ENCODE results near the gene UCP2.

The UCP2 gene

DNA sequence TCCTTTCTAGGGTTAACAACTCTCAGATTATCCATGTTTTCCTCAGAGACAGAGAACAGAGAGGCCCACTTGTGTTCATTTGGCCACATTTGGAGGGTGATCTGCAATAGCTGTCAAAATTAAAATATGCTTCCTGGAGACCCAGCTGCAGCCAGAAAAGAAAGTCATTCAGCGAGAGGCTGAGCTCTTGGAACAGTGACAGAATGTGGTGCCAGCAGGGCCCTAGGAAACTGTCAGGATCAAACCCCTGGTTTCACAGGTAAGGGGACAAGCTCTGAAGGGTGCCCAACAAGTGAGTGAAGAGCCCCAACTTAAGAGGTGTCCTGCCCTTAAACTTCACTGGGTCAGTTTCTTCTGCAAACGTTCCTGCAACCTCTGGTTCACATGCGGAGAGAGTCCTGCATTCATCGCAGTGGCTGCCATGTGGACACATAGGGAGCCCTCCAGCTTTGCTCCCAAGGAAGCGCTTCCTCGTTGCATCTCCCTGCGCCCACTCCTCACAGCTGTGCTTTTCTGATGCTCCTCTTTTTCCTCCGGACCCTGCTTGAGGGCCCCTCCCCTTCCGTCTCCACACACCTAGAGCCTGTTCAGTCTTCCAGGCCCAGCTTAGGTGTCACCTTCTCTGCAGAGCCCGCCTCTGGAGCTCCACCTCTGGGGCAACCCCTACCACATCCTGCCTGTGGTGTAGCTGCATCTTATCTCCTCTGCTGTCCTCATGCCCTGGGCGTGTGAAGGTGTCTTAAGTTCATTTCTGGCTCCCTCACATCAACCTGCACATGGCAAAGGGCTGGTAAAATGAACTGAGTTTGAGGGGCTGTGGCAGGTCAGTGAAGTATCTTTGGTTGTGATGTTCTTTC is 22.3 kb upstream of the UCP2 start:
- TF ChIP-seq CTCF (IDR thresholded peaks at IDR 0.05; ENCODE audit: borderline replicate concordance, insufficient read depth, low read depth, low read length): no peak
- H3K4me3 ChIP-seq (ENCODE audit: low read depth, low read length): no peak overlapping the region

GRCh38 chr11:74004046-74004695 is 21.5 kb upstream of the UCP2 start:
- TF ChIP-seq CTCF (IDR thresholded peaks at IDR 0.05; ENCODE audit: borderline replicate concordance, insufficient read depth, low read depth, low read length): no peak
- no peak overlapping the region for H3K4me3 ChIP-seq (ENCODE audit: low read depth, low read length)

- no peak overlapping the region for H3K4me3 ChIP-seq (ENCODE audit: low read depth, low read length)
- no peak for TF ChIP-seq CTCF (IDR thresholded peaks at IDR 0.05; ENCODE audit: borderline replicate concordance, insufficient read depth, low read depth, low read length)
These were observed 20.2 kb upstream of the UCP2 start for GRCh38 chr11:74002832-74003231.

- no peak overlapping the region for H3K4me3 ChIP-seq (ENCODE audit: low read depth, low read length)
- no peak for TF ChIP-seq CTCF (IDR thresholded peaks at IDR 0.05; ENCODE audit: borderline replicate concordance, insufficient read depth, low read depth, low read length)
These were observed 19.2 kb upstream of the UCP2 start for GRCh38 chr11:74001822-74002286.

DNA sequence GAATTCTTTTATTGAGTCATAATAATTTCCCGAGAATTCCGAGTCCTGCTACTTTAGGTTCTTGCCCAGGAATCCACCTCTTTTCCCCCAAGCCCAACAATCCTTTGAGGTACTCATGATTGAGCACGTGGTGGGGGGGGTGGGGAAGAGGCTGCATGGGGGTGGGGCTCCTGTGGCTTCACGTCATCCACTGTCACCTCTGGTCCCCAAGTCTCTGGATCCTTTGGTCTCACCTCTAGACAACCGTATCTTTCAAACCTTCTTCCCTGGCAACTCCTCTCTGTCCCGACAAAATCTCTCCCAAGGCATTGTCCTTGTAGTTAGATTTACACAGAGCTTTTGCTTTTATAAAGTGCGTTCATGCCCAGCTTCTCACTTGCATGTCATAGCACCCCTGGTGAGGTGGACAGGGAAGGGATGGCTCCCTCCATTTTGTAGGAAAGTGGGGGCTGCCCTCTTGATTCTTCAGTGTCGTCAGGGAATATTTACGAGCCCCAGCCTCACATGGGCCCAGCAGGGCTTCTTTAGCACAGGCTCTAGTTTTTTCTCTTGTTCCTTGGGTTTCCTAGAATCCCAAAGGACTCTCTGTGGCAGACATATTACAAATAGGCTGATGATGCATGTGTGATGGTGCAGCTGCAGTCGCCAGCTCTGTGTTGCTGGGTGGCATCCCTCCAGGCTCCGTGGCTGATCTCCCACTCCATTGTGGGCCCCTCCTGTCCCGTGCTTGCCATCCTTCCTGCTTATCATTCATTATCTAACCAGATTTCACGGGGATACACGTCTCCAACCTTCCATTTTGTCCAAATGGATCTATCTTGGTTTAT is 17.9 kb upstream of the UCP2 start:
- no peak for TF ChIP-seq CTCF (IDR thresholded peaks at IDR 0.05; ENCODE audit: borderline replicate concordance, insufficient read depth, low read depth, low read length)
- H3K4me3 ChIP-seq (ENCODE audit: low read depth, low read length): no peak overlapping the region

DNA sequence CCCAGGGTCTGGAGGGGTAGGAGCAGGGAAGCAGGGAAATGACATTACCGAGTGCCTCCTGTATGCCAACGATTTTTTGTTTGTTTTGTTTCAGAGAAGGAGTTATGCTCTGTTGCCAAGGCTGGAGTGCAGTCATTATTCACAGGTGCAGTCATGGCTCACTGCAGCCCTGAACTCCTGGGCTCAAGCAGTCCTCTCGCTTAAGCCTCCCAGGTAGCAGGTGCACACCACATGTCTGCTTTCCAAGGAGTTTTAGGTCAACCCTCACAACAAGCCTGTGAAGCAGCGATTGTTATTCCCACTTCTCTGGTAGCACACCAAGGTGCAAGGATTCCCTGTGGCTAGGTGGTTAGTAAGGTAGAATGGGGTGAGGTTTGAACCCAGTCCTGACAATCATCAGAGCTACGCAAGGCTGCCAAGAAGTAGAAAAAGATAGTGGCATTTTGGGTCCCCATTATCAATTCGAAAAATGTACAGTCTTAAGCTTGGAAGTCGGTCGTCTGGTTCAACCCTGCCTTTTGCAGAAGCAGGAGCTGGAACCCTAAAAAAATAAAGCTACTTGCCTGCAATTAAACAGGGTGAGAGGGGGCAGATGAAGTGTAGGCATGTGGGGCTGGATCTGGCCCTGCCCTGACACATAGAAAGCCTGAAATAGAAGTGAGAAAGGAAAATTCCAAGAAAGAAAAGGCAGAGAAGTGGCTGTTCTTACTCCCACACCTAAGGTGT is 17.1 kb upstream of the UCP2 start:
- no peak for TF ChIP-seq CTCF (IDR thresholded peaks at IDR 0.05; ENCODE audit: borderline replicate concordance, insufficient read depth, low read depth, low read length)
- H3K4me3 ChIP-seq (ENCODE audit: low read depth, low read length): no peak overlapping the region
